ENCODE measurements around the gene SENP2.
"Not testable (repeated sequence)": the region's sequence is repeated elsewhere in the genome, so short reads cannot be mapped to it uniquely, and the experiment has no call there.

Gene SENP2

GRCh38 chr3:185585859-185586685, at the start of gene SENP2:
TSS of gene SENP2 (plus strand) at chr3:185586295. CDS start at chr3:185586414, 119 bp downstream.
- peak; percentile 21 for FAIRE-seq

GRCh38 chr3:185537369-185537970, 48.6 kb upstream of the SENP2 start:
- FAIRE-seq: no peak

GRCh38 chr3:185539934-185540333, 46.2 kb upstream of the SENP2 start:
- no peak for FAIRE-seq

GRCh38 chr3:185540695-185541094, 45.4 kb upstream of the SENP2 start:
- FAIRE-seq: no peak

- FAIRE-seq: no peak
Observed at GRCh38 chr3:185549122-185549521, 37.0 kb upstream of the SENP2 start.

- no peak for FAIRE-seq
Observed at GRCh38 chr3:185549651-185550111, 36.4 kb upstream of the SENP2 start.

GRCh38 chr3:185552358-185552877, 33.7 kb upstream of the SENP2 start, which contains the start of gene LIPH:
TSS of gene LIPH (minus strand) at chr3:185552588. CDS start at chr3:185552471, 117 bp downstream.
- FAIRE-seq: no peak

DNA sequence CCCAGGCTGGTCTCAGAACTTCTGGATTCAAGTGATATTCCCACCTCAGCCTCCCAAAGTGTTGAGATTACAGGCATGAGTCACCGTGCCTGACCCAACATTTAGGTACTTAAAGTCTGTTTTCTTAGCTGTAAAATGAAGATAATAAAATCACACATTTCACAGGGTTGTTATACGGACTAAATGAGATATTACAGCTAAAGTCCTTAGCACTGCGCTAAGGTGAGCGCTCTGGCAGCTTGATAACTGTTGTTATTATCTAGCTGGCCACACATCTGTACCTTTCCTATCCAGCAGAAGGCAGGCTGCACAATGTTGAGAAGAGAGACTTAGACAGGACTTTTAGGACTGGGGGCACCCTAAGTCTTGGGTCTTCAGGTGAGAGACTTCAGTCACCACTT, 31.0 kb upstream of the SENP2 start:
- no peak for FAIRE-seq

DNA sequence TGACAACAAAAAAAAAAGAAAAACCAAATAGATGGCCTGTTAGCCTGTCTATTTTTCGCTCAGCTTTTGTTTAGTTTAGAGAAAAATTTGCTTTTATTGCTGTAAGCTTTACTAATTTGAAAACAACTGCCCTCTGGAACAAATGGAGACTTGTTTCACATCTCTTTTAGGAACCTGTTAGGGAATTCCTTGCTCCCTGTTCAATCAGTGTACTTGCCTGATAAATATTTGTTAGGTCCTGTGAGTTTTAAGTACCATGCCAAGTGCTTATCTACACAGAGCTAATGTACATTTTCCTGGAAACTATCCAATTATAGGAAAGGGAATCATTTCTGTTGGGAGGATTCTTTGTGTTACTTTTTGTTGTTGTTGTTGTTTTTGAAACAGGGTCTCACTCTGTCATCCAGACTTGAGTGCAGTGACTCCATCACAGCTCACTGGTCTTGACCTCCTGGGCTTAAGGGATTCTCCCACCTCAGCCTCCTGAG, 30.2 kb upstream of the SENP2 start:
- no peak for FAIRE-seq

DNA sequence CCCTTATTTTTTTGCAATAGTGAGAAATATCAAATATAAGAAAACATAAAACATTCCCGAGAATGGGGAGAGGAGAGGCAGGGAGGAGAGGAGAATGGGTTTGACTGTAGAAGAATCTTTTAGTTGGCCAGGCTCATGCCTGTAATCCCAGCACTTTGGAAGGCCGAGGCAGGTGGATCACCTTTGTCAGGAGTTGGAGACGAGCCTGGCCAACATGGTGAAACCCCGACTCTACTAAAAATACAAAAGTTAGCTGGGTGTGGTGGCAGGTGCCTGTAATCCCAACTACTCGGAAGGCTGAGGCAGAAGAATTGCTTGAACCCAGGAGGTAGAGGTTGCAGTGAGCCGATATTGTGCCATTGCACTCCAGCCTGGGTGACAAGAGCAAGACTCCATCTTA, 29.5 kb upstream of the SENP2 start:
- FAIRE-seq: not testable (repeated sequence)

DNA sequence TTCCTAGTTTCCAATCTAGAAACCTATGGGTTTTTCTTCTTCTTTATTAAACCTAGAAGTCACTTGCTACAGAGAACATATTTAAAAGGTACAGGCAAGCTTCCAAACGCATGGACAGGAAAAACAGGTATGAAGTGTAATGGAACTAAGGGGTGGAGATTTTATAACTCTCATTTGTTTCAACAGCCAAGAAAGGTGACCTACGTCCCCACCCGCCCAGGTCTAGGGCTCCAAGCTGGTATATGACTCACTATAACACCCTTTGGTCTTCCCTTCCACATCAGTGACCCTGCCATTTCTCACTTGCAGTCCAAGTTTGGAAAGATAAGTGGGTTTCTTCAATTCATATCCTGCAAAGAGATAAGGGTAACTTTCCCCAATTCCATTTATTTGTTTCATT, 27.7 kb upstream of the SENP2 start:
- no peak for FAIRE-seq

DNA sequence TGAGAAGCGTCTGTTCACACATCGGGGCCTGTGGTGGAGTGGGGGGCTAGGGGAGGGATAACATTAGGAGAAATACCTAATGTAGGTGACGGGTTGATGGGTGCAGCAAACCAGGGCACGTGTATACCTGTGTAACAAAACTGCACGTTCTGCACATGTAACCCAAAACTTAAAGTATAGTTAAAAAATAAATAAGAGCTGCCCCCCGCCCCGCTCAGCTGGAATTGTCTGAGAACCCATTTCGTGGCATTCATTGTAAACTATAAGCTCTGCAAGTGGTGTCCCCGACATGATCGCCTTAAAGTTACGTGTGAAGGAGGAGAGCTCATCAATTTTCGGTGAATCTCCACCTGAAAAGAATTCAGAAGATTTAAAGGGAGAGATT, 26.4 kb upstream of the SENP2 start:
- FAIRE-seq: no peak

DNA sequence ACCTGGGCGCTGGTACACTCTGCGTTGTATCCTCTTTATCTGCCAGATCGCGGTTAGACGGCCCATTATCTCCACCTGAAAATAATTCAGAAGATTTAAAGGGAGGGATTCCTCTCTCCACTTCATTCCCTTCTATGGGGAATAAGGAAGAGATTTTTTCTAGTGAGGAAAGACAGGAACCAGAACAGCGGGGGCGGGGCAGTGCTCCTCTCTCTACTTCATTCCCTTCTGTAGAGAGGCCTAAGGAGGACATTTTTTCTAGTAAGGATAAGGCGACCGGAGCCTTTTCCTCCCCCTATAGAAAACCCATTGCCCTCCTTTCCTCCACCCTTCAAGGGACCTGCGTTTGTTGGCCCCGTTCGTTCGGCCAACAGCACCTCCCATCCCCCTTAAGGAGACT, 25.4 kb upstream of the SENP2 start:
- FAIRE-seq: no peak

DNA sequence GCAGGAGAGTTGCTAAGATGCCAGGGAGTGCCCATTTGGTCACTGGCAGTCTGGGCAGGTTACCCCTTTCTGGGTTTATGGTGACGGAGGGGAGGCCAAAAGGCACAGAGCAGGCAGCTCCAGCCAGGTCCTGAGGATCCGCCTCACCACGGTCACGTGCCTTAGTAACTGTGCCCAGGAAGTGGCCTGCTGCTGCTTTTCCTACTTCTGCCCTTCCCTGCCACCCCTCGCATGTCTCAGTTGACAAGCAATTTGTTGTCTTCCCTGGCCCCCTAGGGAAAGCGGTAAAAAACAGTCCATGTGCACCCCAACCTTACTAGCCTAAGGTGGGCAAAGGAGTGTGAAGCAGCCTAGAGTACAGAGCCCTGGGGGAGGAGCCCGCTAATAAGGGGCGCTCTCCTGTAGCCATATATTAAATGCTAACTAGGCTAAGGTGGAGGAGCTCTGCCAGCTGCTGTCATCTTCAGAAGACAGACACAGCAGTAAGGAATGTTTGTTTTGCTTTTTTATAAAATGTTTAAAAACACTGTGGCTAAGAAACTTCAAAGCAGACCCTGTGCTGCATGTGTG, 24.6 kb upstream of the SENP2 start:
- FAIRE-seq: no peak

GRCh38 chr3:185561958-185562357, 24.1 kb upstream of the SENP2 start:
- FAIRE-seq: no peak

- no peak for FAIRE-seq
Observed at GRCh38 chr3:185572183-185572582, 13.9 kb upstream of the SENP2 start.

- not testable (repeated sequence) for FAIRE-seq
Observed at GRCh38 chr3:185575108-185575869, 10.8 kb upstream of the SENP2 start.

DNA sequence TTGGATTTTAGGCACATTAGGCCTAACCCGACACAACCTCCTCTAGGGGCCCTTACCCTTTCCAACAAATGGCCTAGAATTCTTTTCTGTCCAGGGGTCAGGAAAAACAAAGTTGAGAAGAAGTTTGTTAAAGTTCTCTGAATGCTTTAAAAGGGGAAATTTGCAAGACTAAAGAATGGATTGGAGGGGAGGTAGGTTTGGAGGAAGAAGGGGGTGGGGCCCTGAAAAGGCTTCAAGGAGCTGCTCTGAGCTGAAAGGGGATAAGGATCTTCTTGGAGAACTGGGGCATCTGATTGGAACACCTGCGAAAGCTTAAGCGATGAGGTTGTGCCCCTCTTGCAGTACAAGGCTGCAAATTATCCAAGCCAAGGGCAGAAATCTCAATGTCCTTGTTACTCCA, 3.9 kb upstream of the SENP2 start:
- FAIRE-seq: no peak

- no peak for FAIRE-seq
Observed at GRCh38 chr3:185582871-185583270, 3.2 kb upstream of the SENP2 start.

- FAIRE-seq: no peak
Observed at GRCh38 chr3:185583925-185584324, 2.2 kb upstream of the SENP2 start.

DNA sequence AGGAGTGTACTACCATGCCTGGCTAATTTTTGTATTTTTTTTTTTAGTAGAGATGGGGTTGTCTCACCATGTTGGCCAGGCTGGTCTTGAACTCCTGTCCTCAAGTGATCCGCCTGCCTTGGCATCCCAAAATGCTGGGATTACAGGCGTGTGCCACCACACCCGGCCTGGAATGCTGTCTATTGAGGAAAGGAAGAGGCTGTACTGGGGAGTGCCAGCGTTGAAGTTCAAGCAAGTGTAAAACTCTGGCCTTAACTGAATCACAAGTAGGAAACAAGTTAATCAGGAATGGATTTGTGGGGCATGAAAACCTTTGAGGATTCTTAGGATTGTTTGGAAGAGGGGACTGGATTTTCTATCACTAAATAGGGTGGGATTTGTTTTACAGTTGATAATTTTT, 1.4 kb upstream of the SENP2 start:
- no peak for FAIRE-seq

GRCh38 chr3:185585518-185585858, 607 bp upstream of the SENP2 start:
- no peak for FAIRE-seq

DNA sequence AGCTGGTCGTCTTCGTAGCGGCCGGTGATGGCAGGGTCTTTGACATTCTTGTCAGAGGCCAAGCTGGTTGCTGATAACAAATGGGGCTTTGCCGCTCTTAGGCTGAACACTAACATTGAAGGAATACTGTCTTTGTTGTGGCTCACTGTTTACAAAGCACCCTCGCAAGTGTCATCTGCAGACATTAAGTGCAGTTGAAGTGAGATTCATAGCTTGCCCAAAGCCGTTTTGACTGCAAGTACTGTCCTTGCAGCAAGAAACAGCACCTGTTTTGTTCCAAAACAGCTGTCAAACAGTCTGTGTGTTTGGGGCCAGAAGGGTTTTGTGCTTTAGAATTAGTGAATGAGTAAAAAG, 568 bp downstream of the SENP2 start:
- no peak for FAIRE-seq

Measured in colon (tissue), 2 donors.